ENCODE measurements around the gene NTN3.
"Not testable (repeated sequence)": the region's sequence is repeated elsewhere in the genome, so short reads cannot be mapped to it uniquely, and the experiment has no call there.

Gene NTN3

DNA sequence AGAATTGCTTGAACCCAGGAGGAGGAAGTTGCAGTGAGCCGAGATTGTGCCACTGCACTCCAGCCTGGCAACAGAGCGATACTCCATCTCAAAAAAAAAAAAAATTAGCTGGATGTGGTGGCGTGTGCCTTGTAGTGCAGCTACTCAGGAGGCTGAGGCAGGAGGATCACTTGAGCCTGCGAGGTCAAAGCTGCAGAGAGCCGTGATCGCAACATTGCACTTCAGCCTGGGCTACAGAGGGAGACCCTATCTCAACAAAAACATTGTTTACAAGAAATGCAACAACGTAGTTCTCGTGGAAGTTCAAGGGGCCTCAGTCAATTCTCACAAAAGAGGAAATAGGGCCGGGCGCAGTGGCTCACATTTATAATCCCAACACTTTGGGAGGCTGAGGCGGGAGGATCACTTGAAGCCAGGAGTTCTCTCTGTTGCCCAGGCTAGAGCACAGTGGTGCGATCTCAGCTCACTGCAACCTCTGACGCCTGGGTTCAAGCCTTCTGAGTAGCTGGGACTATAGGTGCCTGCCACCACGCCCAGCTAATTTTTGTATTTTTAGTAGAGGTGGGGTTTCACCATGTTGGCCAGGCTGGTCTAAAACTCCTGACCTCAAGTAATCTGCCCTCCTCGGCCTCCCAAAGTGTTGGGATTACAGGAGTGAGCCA, 29.8 kb upstream of the NTN3 start:
- DNase-seq (ENCODE audit: low spot score), result not testable (repeated sequence)

GRCh38 chr16:2443555-2443954, 27.5 kb upstream of the NTN3 start:
- DNase-seq (ENCODE audit: low spot score), result no peak

DNA sequence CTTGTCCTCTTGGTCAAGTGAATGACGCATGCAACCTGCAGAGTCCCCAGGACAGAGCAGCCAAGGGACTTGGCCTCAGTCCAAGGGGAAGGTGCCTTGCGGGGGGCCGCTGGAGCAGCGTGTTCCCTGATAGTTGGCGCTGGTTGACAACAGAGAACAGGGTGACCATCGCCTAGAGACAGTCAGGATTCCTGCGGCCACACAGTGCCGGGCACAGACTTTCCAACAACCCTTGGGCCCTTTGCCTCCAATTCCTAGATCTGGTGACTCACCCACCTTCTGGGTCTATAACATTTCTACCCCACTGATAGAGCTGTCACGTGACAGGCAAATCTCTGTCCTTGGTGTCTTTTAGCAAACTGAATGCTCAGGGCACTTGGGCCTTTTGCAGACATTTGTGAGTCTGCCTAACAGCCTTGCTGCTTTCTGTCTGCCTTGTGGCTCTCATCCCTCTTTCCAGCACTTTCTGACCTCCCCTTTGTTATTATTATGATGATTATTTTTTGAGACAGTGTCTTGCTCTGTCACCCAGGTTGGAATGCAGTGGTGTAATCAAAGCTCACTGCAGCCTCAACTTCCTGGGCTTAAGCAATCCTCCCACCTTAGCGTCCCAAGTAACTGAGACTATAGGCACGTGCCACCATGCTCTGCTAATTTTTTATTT, 23.0 kb upstream of the NTN3 start:
- DNase-seq (ENCODE audit: low spot score), result no peak

DNA sequence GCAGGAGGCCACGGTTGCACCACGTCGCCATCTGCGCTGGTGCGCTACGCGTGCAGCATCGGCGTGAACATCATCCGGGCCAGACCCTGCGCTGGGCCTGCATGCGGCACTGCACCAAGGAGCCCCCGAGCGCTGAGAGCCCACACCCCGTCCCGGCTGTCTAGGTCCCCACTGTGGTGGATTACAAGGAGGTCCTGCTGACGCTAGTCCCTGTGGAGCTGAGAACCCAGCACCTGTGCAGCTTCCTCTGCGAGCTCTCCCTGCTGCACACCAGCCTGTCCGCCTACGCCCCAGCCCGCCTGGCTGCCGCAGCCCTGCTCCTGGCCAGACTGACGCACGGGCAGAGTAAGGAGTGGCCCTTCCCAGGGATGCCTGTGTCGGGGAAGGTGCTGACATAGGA, 22.0 kb upstream of the NTN3 start:
- no peak for DNase-seq (ENCODE audit: low spot score)

GRCh38 chr16:2450535-2450934, 20.6 kb upstream of the NTN3 start:
- peak; percentile 86 for DNase-seq (ENCODE audit: low spot score)

DNA sequence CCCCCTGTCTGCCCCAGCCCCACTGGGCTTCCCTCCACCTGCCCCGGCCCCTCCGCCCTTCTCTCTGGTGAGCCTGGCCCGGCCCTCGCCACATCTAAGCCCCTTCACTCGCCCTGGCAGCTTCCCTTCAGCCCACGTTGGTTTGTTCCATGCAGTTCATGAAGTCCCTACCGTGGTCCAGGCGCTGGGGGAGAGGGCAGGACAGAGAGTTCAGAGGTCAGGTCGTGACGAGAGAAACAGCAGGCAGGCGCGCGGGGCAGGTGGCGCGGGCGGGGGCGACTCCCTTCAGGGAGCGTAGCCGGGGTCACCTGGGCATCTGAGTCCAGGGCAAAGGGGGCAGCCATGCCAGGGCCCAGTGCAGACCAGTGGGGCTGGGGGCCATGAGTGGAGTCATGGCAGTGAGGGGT, 20.1 kb upstream of the NTN3 start:
- no peak for DNase-seq (ENCODE audit: low spot score)

GRCh38 chr16:2451851-2452320, 19.2 kb upstream of the NTN3 start:
- no peak for DNase-seq (ENCODE audit: low spot score)

GRCh38 chr16:2452650-2453049, 18.4 kb upstream of the NTN3 start:
- DNase-seq (ENCODE audit: low spot score), result no peak

- DNase-seq (ENCODE audit: low spot score), result no peak
These were observed 15.8 kb upstream of the NTN3 start for GRCh38 chr16:2455081-2455845.

- no peak for DNase-seq (ENCODE audit: low spot score)
These were observed 14.4 kb upstream of the NTN3 start for GRCh38 chr16:2456551-2457153.

GRCh38 chr16:2457267-2457666, 13.8 kb upstream of the NTN3 start:
- no peak for DNase-seq (ENCODE audit: low spot score)

DNA sequence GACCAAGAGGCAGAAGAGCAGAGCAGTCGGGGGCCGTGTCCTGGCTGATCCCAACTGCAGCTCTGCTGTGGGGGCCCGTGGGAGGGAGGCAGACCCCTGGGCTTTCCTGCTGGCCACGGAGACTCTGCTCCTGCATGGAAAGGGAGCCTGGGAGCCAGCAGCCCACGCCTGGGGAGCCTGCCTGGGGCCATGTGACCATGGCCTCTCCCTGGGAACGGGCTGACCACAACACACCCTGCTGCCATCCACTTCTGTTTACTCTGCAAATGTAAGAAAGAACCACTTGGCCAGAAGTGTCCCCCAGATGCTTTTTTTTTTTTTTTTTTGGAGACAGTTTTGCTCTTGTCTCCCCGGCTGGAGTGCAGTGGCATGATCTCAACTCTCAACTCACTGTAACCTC, 13.2 kb upstream of the NTN3 start:
- no peak for DNase-seq (ENCODE audit: low spot score)

DNA sequence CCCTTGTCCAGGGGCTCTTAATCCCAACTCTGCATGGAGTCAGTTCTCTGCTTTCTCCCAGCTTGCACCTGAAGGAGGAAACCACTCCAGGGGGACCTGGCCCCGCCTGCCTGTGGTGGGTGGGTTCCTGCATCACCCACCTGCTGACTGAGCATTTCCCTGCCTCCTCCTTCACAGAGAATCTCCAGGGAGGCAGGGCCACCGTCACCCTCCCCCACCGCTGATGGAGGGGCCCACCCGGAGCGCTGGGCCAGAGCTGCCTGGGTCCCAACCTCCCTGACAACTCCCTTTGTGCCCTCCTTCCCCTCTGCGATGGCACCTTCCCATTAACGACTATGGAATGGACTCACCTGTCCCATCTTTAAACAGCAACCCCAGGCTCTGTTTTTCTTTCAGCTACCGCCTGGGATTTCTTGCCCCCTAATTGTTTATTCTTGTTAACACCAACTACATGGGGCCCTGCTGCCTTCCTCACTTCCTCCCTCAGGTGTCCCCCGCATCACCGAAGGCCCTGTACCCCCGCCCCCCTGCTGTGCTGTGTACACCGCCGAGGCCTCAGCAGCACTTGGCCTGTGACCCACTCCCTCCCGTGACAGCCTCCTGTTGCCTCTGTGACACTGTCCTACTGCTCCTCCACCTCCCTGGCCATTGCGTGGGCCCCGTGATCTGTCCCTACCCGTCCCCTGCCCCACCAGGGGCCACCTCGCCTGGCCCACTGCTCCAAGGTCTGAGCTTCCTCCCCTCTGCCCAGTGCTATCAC, 12.0 kb upstream of the NTN3 start:
- no peak for DNase-seq (ENCODE audit: low spot score)

- DNase-seq (ENCODE audit: low spot score), result peak; percentile 97
These were observed 11.3 kb upstream of the NTN3 start, which contains the start of gene TEDC2 for GRCh38 chr16:2459647-2460390. Gene TEDC2 (plus strand): TSS chr16:2460109. CDS start chr16:2460145, 36 bp downstream.

DNA sequence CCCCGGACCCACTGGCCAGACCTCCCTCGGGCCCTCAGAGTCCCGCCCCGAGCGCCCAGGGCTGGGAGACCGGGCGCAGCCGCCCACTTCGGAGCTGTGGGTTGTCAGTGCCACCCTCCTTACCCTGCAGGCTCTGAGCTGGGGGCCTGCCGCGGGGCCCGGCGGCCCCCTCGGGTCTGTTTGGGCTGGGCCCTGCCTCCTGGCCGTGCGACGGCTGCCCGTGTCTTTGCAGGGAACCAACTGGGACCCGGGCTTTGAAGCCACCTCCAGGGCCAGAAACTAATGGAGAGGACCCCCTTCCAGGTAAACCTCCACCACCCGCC, 10.7 kb upstream of the NTN3 start:
- DNase-seq (ENCODE audit: low spot score), result no peak

DNA sequence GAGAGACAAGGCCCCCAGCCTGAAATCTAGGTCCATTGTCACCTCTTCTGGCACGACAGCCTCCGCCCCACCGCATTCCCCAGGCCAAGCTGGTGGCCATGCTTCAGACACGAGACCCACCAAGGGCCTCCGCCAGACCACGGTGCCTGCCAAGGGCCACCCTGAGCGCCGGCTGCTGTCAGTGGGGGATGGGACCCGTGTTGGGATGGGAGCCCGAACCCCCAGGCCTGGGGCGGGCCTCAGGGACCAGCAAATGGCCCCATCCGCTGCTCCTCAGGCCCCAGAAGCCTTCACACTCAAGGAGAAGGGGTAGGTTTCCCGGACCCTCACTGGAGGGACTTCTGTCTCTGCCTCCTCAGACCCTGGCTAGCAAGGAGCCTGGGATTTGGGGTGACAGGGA, 10.2 kb upstream of the NTN3 start:
- no peak for DNase-seq (ENCODE audit: low spot score)

DNA sequence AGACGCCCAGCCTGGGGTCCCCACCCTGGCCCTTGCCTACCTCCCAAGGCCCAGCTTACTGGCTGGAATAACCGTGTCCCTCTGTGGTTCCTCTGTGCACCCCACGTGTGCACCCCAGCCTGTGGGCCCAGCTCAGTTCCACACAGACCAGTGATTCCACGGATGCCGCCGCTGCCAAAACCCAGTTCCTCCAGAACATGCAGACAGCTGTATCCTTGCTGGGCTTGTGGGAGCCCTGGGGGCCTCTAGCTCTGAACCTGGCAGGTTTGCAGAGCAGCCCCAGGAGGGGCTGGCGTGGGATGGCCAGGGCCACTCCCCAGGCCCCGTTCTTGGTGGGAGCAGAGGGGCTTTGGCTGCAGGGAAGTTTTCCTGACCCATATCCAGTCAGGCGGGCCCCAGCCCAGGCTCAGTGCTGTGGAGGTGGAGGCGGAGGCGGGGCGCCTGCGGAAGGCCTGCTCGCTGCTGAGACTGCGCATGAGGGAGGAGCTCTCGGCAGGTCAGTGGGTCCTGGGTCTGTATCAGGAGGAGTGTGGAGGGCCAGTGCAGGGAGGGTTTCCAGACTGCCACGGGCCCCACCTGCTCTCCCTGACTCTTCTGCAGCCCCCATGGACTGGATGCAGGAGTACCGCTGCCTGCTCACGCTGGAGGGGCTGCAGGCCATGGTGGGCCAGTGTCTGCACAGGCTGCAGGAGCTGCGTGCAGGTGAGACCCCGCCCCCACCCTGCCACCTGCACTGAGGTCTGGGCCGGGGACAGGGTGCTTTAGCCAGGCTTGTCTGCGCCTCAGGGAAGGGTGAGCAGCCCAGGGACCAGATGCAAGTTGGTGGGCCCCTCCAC, 8.8 kb upstream of the NTN3 start:
- no peak for DNase-seq (ENCODE audit: low spot score)

DNA sequence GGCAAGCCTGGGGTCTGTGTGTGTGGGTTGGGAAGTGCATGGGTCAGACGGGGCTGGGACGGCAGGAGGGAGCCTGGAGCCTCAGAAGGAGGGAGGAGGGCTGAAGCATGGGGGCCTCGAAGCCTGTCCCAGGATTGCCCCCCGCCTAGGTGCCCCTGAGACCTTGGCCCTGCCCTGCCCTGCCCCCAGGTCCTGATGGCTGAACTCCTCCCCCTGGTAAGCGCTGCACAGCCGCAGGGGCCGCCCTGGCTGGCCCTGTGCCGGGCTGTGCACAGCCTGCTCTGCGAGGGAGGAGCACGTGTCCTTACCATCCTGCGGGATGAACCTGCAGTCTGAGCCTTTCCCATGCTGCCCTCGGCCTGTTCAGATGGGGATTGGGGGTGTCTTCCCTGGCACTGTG, 6.8 kb upstream of the NTN3 start:
- DNase-seq (ENCODE audit: low spot score), result no peak

GRCh38 chr16:2465653-2466415, 5.3 kb upstream of the NTN3 start:
- DNase-seq (ENCODE audit: low spot score), result no peak

All from Ammon's horn (tissue), 1 donor.